Measurements from ENCODE around the gene TAF15. TPM values are rescaled to one million over a fixed set of nuclear protein-coding genes. Genes with fewer than 3 reads are reported as not detected.

Gene TAF15
- total RNA-seq, 1 donor, result 55.0 TPM

DNA sequence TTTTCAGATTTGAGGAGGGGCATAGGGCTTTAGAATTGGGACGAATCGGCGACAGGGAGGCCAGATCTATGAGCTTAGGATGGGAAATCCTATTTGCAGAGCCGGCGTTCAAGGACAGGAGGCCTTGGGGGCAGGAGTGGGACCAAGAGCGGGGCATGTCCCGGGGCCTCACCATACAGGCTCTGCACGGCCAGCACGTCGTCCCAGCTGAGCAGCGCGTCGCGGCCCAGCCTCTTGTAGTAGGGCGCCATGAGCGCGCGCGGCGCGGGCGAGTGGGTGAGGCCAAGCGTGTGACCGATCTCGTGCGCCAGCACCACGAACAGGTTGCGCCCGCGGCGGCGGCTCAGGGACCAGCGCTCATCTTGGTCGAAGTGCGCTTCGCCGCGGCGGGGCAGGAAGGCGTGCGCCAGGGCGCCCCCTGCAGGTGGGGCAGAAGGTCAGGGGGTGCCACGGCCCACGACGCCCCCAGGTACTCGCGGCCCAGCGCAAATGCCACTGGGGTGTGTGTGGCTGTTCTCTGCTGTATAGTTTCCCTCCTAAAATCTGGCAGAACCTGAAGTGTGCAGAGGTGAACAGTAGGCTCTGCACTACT lies 39.3 kb upstream of the TAF15 start:
- Histone ChIP-seq H2AFZ (ENCODE audit: low read length) (no peak overlapping the region), H3K4me3 (ENCODE audit: insufficient read depth, low read length) (no peak overlapping the region), H3K4me1 (ENCODE audit: insufficient read depth, low read length) (peaks cover 14% of the 10 kb centered on the region), H3K9me3 (ENCODE audit: low read depth, low read length) (no peaks in the 10 kb centered on the region), H3K79me2 (ENCODE audit: insufficient read depth, low read length) (no peaks in the 10 kb centered on the region), H4K20me1 (ENCODE audit: insufficient read depth, low read length) (no peaks in the 10 kb centered on the region), H3K4me2 (ENCODE audit: insufficient read depth, low read length) (no peak overlapping the region), H3K27ac (ENCODE audit: low read depth, low read length) (no peak overlapping the region), H3K27me3 (ENCODE audit: insufficient read depth, low read length) (peaks cover 20% of the 10 kb centered on the region), H3K36me3 (ENCODE audit: insufficient read depth, low read length) (no peaks in the 10 kb centered on the region)
- TF ChIP-seq, protein P1, sequence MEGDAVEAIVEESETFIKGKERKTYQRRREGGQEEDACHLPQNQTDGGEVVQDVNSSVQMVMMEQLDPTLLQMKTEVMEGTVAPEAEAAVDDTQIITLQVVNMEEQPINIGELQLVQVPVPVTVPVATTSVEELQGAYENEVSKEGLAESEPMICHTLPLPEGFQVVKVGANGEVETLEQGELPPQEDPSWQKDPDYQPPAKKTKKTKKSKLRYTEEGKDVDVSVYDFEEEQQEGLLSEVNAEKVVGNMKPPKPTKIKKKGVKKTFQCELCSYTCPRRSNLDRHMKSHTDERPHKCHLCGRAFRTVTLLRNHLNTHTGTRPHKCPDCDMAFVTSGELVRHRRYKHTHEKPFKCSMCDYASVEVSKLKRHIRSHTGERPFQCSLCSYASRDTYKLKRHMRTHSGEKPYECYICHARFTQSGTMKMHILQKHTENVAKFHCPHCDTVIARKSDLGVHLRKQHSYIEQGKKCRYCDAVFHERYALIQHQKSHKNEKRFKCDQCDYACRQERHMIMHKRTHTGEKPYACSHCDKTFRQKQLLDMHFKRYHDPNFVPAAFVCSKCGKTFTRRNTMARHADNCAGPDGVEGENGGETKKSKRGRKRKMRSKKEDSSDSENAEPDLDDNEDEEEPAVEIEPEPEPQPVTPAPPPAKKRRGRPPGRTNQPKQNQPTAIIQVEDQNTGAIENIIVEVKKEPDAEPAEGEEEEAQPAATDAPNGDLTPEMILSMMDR (IDR thresholded peaks at IDR 0.05; ENCODE audit: extremely low read depth, low read depth, low read length), result no peak
- peak; percentile 23 for DNase-seq (ENCODE audit: insufficient read length, low spot score, missing footprints)

DNA sequence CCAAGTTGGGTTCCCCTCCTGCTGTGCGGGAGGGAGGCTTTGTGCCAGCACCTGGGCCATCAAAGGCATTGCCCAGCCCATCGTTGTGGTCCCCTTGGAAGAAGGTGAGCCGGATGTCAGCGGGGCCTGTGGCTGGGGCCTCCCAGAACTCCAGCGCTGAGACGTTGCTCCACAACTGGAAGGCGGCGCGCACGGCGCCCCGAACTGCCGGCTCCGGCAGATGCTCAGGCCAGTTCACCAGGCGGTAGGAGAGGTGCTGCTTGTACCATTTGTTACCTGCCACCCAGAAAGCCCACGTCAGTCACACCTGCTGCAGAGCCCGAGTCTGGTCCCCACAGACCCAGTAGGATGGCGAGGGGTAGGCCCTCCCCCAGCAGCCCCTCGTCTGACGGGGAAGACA lies 36.2 kb upstream of the TAF15 start:
- H4K20me1 ChIP-seq (ENCODE audit: insufficient read depth, low read length), result no peaks in the 10 kb centered on the region
- DNase-seq (ENCODE audit: insufficient read length, low spot score, missing footprints), result peak; percentile 73
- H3K4me1 ChIP-seq (ENCODE audit: insufficient read depth, low read length), result peaks cover 25% of the 10 kb centered on the region
- no peak overlapping the region for H3K27ac ChIP-seq (ENCODE audit: low read depth, low read length)
- H3K36me3 ChIP-seq (ENCODE audit: insufficient read depth, low read length), result no peaks in the 10 kb centered on the region
- no peak overlapping the region for H2AFZ ChIP-seq (ENCODE audit: low read length)
- H3K4me3 ChIP-seq (ENCODE audit: insufficient read depth, low read length), result no peak overlapping the region
- no peak overlapping the region for H3K4me2 ChIP-seq (ENCODE audit: insufficient read depth, low read length)
- H3K79me2 ChIP-seq (ENCODE audit: insufficient read depth, low read length), result no peaks in the 10 kb centered on the region
- H3K27me3 ChIP-seq (ENCODE audit: insufficient read depth, low read length), result peaks cover 4% of the 10 kb centered on the region
- TF ChIP-seq, protein P1 (IDR thresholded peaks at IDR 0.05; ENCODE audit: extremely low read depth, low read depth, low read length), result no peak
- no peaks in the 10 kb centered on the region for H3K9me3 ChIP-seq (ENCODE audit: low read depth, low read length)

DNA sequence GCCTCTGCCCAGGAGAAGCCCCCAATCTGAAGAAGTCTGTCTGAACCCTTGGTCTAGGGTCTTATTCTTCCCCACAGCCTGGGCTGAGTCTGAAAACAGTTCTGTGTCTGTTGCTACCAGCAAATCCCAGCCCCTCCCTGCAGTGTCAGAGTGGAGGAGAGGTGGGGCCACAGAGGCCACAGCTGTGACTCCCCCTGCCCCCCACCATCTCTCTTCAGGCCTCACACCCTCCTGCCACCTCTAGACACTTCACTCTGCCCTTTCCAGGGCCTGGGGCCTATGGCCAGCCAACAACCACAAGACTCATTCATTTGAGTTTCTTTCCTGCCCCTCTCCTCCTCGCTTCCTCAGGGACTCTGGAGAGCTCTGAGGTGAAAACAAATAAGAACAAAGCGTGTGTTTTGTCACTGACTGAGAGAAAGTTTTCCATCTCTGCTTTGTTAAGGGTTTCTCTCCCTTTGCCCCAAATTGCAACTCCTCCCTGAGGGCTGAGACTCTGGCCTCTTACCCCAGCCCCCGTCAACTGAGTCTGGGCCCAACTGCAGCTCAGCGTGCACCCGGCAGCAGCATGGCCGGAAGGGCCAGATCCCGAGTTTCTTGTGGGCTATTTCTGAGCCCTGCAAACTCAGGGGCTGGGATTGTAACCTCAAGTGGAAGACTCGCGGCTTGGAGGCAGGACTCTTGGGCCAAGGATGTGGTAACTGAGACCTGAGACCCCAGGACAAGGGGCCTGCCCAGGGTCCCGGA lies 35.4 kb upstream of the TAF15 start:
- Histone ChIP-seq H3K4me2 (ENCODE audit: insufficient read depth, low read length) (no peak overlapping the region), H3K27me3 (ENCODE audit: insufficient read depth, low read length) (peaks cover 5% of the 10 kb centered on the region), H3K4me3 (ENCODE audit: insufficient read depth, low read length) (no peak overlapping the region), H3K79me2 (ENCODE audit: insufficient read depth, low read length) (no peaks in the 10 kb centered on the region), H3K27ac (ENCODE audit: low read depth, low read length) (no peak overlapping the region), H3K9me3 (ENCODE audit: low read depth, low read length) (no peaks in the 10 kb centered on the region), H2AFZ (ENCODE audit: low read length) (peak overlapping the region; percentile 76), H3K4me1 (ENCODE audit: insufficient read depth, low read length) (peaks cover 32% of the 10 kb centered on the region), H3K36me3 (ENCODE audit: insufficient read depth, low read length) (no peaks in the 10 kb centered on the region), H4K20me1 (ENCODE audit: insufficient read depth, low read length) (no peaks in the 10 kb centered on the region)
- TF ChIP-seq, protein P1 (IDR thresholded peaks at IDR 0.05; ENCODE audit: extremely low read depth, low read depth, low read length), result no peak
- DNase-seq (ENCODE audit: insufficient read length, low spot score, missing footprints), result peak; percentile 84

DNA sequence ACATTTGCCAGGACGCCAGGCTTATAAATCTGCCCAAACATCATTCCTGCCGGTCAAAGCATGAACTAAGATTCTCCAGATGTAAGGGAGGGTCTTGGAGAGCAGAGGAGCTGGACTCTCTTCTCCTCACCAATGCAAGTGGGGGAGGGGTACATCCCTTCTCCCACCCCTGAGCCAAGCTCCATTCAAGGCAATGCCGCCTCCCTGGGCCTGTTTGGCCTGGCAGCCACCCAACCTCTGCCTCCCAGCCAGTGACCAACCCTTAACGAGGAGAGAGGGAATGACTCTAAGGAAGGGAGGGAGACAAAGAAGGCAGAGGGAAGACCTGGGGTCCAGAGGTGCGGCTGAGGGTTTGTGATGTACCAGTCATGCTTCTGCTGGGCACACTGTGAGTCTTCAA lies 34.8 kb upstream of the TAF15 start:
- Histone ChIP-seq H3K27me3 (ENCODE audit: insufficient read depth, low read length) (peaks cover 12% of the 10 kb centered on the region), H3K9me3 (ENCODE audit: low read depth, low read length) (no peaks in the 10 kb centered on the region), H3K4me1 (ENCODE audit: insufficient read depth, low read length) (peaks cover 36% of the 10 kb centered on the region), H2AFZ (ENCODE audit: low read length) (peak overlapping the region; percentile 76), H3K4me2 (ENCODE audit: insufficient read depth, low read length) (no peak overlapping the region), H4K20me1 (ENCODE audit: insufficient read depth, low read length) (no peaks in the 10 kb centered on the region), H3K79me2 (ENCODE audit: insufficient read depth, low read length) (no peaks in the 10 kb centered on the region), H3K27ac (ENCODE audit: low read depth, low read length) (no peak overlapping the region), H3K4me3 (ENCODE audit: insufficient read depth, low read length) (no peak overlapping the region), H3K36me3 (ENCODE audit: insufficient read depth, low read length) (no peaks in the 10 kb centered on the region)
- TF ChIP-seq, protein P1 (IDR thresholded peaks at IDR 0.05; ENCODE audit: extremely low read depth, low read depth, low read length), result no peak
- DNase-seq (ENCODE audit: insufficient read length, low spot score, missing footprints), result peak; percentile 95

Measured in osteoblast (primary cell).